Hepatocyte (in vitro differentiated cells): Measurements from ENCODE around the gene VSIG8.

ENCODE experiments used
- EZH2 ChIP-seq: fragments of 200-600 bp; sonication (generic); IDR thresholded peaks from 2 replicates; pipeline ENCODE4 v1.6.1; 2016; ENCODE audit warnings: antibody characterized with exemption, mild to moderate bottlenecking, borderline replicate concordance
- EZH2phosphoT487 ChIP-seq: fragments of 200-600 bp; sonication (generic); IDR thresholded peaks from one replicate; pipeline ENCODE4 v1.6.1; 2018; ENCODE audit warnings: antibody characterized with exemption, mild to moderate bottlenecking, low read depth, moderate library complexity; ENCODE audit not compliant: unreplicated experiment, severe bottlenecking
- TF ChIP-seq, protein P1 (sequence below): fragments of 200-600 bp; sonication (generic); IDR thresholded peaks from 2 replicates; pipeline ENCODE4 v1.5.1; 2016; ENCODE audit warnings: antibody characterized with exemption, mild to moderate bottlenecking; ENCODE audit not compliant: poor library complexity

DNA sequence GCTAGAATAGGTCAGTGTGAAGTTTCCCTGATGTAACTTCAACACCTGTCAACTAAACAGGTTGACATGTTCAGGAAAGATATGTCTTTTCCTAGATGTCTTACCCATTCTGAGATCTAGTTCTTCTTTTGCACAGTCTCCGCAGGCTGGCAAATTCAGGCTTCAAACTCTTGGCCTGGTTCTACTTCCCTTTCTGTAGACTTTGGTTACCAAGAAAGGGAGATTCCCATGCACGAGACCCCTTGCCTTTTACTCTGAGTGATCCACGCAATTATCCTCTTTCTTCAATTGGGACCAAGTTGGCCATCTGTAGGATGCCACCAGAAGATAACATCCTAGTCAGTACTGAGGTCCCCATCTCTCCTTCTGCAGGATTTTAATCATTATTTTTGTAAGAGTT is 35.5 kb upstream of the VSIG8 start:
- no peak for TF ChIP-seq EZH2
- TF ChIP-seq, protein P1, sequence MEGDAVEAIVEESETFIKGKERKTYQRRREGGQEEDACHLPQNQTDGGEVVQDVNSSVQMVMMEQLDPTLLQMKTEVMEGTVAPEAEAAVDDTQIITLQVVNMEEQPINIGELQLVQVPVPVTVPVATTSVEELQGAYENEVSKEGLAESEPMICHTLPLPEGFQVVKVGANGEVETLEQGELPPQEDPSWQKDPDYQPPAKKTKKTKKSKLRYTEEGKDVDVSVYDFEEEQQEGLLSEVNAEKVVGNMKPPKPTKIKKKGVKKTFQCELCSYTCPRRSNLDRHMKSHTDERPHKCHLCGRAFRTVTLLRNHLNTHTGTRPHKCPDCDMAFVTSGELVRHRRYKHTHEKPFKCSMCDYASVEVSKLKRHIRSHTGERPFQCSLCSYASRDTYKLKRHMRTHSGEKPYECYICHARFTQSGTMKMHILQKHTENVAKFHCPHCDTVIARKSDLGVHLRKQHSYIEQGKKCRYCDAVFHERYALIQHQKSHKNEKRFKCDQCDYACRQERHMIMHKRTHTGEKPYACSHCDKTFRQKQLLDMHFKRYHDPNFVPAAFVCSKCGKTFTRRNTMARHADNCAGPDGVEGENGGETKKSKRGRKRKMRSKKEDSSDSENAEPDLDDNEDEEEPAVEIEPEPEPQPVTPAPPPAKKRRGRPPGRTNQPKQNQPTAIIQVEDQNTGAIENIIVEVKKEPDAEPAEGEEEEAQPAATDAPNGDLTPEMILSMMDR, result no peak
- no peak for TF ChIP-seq EZH2phosphoT487
